ENCODE measurements around the gene KCTD17. TPM values are rescaled to one million over a fixed set of nuclear protein-coding genes. Genes with fewer than 3 reads are reported as not detected.

The KCTD17 gene
- total and polyA plus RNA-seq, 2 of the 13 experiments (the other 11 are each of a cell fraction or from before 2014, with no cell fraction given), result 5.3 to 11.7 TPM

GRCh38 chr22:37020192-37020479 lies 31.4 kb upstream of the KCTD17 start (continued):
- TF ChIP-seq, protein P1, sequence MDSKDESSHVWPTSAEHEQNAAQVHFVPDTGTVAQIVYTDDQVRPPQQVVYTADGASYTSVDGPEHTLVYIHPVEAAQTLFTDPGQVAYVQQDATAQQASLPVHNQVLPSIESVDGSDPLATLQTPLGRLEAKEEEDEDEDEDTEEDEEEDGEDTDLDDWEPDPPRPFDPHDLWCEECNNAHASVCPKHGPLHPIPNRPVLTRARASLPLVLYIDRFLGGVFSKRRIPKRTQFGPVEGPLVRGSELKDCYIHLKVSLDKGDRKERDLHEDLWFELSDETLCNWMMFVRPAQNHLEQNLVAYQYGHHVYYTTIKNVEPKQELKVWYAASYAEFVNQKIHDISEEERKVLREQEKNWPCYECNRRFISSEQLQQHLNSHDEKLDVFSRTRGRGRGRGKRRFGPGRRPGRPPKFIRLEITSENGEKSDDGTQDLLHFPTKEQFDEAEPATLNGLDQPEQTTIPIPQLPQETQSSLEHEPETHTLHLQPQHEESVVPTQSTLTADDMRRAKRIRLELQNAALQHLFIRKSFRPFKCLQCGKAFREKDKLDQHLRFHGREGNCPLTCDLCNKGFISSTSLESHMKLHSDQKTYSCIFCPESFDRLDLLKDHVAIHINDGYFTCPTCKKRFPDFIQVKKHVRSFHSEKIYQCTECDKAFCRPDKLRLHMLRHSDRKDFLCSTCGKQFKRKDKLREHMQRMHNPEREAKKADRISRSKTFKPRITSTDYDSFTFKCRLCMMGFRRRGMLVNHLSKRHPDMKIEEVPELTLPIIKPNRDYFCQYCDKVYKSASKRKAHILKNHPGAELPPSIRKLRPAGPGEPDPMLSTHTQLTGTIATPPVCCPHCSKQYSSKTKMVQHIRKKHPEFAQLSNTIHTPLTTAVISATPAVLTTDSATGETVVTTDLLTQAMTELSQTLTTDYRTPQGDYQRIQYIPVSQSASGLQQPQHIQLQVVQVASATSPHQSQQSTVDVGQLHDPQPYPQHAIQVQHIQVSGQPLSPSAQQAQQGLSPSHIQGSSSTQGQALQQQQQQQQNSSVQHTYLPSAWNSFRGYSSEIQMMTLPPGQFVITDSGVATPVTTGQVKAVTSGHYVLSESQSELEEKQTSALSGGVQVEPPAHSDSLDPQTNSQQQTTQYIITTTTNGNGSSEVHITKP (CRISPR knock-in tag; IDR thresholded peaks at IDR 0.05; ENCODE audit: low read depth), result peak; percentile 42; the same call in 1 of the 2 replicates
- TF ChIP-seq ZUFSP (CRISPR knock-in tag; IDR thresholded peaks at IDR 0.05; ENCODE audit: borderline replicate concordance) (no peak), ZNF761 (CRISPR knock-in tag; conservative IDR thresholded peaks at IDR 0.05) (no peak), MAFG (CRISPR knock-in tag; IDR thresholded peaks at IDR 0.05) (no peak), NR1H2 (CRISPR knock-in tag; IDR thresholded peaks at IDR 0.05; ENCODE audit: borderline replicate concordance, low read depth) (no peak), ZNF564 (CRISPR knock-in tag; IDR thresholded peaks at IDR 0.05) (no peak), RORA (CRISPR knock-in tag; IDR thresholded peaks at IDR 0.05) (no peak), ZFP82 (CRISPR knock-in tag; IDR thresholded peaks at IDR 0.05; ENCODE audit: borderline replicate concordance) (no peak), ZFX (CRISPR knock-in tag; IDR thresholded peaks at IDR 0.05; ENCODE audit: low read depth) (peak; percentile 71), HOXA5 (CRISPR knock-in tag; IDR thresholded peaks at IDR 0.05) (no peak), NFYC (CRISPR knock-in tag; IDR thresholded peaks at IDR 0.05) (no peak), ELF1 (CRISPR knock-in tag; IDR thresholded peaks at IDR 0.05) (no peak), ZNF652 (CRISPR knock-in tag; IDR thresholded peaks at IDR 0.05; ENCODE audit: borderline replicate concordance, low read depth) (no peak), U2AF1 (optimal IDR thresholded peaks at IDR 0.05; ENCODE audit: low read depth, low read length) (no peak), ZNF550 (CRISPR knock-in tag; IDR thresholded peaks at IDR 0.05; ENCODE audit: borderline replicate concordance) (no peak), NONO (IDR thresholded peaks at IDR 0.05) (no peak), NONO (CRISPR knock-in tag; conservative IDR thresholded peaks at IDR 0.05) (0 out of 2 replicates have a peak, but pooled peaks have one; percentile 3), PTBP1 (IDR thresholded peaks at IDR 0.05; ENCODE audit: low read depth, low read length, poor library complexity, severe bottlenecking) (no peak), ETV6 (CRISPR knock-in tag; conservative IDR thresholded peaks at IDR 0.05) (no peak)
- TF ChIP-seq, protein P2, sequence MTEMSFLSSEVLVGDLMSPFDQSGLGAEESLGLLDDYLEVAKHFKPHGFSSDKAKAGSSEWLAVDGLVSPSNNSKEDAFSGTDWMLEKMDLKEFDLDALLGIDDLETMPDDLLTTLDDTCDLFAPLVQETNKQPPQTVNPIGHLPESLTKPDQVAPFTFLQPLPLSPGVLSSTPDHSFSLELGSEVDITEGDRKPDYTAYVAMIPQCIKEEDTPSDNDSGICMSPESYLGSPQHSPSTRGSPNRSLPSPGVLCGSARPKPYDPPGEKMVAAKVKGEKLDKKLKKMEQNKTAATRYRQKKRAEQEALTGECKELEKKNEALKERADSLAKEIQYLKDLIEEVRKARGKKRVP (CRISPR knock-in tag; IDR thresholded peaks at IDR 0.05), result no peak
- TF ChIP-seq, protein P3, sequence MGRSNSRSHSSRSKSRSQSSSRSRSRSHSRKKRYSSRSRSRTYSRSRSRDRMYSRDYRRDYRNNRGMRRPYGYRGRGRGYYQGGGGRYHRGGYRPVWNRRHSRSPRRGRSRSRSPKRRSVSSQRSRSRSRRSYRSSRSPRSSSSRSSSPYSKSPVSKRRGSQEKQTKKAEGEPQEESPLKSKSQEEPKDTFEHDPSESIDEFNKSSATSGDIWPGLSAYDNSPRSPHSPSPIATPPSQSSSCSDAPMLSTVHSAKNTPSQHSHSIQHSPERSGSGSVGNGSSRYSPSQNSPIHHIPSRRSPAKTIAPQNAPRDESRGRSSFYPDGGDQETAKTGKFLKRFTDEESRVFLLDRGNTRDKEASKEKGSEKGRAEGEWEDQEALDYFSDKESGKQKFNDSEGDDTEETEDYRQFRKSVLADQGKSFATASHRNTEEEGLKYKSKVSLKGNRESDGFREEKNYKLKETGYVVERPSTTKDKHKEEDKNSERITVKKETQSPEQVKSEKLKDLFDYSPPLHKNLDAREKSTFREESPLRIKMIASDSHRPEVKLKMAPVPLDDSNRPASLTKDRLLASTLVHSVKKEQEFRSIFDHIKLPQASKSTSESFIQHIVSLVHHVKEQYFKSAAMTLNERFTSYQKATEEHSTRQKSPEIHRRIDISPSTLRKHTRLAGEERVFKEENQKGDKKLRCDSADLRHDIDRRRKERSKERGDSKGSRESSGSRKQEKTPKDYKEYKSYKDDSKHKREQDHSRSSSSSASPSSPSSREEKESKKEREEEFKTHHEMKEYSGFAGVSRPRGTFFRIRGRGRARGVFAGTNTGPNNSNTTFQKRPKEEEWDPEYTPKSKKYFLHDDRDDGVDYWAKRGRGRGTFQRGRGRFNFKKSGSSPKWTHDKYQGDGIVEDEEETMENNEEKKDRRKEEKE (IDR thresholded peaks at IDR 0.05), result no peak
- TF ChIP-seq, protein P4, sequence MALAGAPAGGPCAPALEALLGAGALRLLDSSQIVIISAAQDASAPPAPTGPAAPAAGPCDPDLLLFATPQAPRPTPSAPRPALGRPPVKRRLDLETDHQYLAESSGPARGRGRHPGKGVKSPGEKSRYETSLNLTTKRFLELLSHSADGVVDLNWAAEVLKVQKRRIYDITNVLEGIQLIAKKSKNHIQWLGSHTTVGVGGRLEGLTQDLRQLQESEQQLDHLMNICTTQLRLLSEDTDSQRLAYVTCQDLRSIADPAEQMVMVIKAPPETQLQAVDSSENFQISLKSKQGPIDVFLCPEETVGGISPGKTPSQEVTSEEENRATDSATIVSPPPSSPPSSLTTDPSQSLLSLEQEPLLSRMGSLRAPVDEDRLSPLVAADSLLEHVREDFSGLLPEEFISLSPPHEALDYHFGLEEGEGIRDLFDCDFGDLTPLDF (CRISPR knock-in tag; IDR thresholded peaks at IDR 0.05), result no peak
